Measurements from ENCODE around the gene PSD4. TPM values are rescaled to one million over a fixed set of nuclear protein-coding genes. Genes with fewer than 3 reads are reported as not detected.

PSD4 gene
- total RNA-seq, 1 experiment from 2014 or later: 1.0 TPM

DNA sequence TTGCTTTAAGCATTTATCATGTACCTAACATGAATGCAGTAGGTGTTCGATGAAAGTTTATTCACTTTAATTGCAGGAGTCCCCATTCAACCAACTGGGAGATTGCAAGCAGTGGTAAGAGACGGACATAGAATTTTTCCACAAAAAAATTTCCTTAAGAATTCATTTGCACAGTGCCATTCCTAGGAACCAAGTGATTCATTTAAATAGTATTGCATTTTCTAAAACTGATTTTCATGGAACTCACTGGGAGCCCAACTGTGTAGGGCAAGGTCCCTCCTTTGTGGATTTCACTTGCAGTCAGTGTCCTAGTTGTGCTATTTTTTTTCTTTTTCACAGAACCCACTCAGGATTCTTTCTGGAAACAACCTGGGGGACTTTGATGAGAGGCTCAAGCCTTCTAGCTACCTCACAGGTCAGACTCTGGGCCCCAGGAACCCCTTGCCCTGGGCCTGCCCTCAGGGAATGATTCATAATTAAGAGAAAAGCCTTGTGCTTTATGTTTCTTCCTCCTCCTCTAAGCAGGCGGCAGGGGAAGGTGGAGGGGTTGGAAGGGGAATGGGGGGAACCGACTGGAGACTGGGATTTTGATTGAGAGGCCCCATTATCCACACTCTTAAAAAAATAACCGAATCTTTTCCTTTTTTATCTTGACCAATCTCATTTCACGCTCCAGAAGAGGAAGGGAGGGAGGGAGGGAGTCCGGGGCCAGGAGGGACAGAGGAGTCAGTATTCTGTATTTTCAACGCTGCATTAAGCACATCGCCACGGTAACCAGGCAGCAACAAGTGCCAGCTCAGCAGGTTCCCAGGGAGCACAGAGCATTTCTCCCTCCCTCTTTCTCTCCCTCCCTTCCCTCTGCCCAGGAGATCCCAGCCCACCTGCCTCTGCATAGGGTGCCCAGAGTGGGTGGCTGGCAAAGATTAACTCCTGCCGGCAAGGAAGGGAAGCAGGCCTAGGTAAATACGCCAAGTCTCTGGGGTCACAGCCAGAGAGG lies 51.8 kb downstream of the PSD4 start:
- no peak overlapping the region for H2BK20ac ChIP-seq (ENCODE audit: low read depth, low read length, poor library complexity, severe bottlenecking)
- Mint-ChIP-seq H3K9me3 (no peaks in the 10 kb centered on the region), H3K27ac (peak overlapping the region in 1 of 3 experiments; percentile 42; a peak in 1 of 7 replicates), H3K27me3 (ENCODE audit: low read depth) (peaks cover 3% of the 10 kb centered on the region), H3K36me3 (ENCODE audit: insufficient read depth in 1 of 3, low read depth in 3 of 3) (no peaks in the 10 kb centered on the region), H3K4me1 (peaks cover 5 to 6% of the 10 kb centered on the region in 2 experiments), H3K4me3 (no peak overlapping the region; a peak in 1 of 5 replicates)
- H3K9ac ChIP-seq (ENCODE audit: extremely low read depth, insufficient read length, low read length): no peak overlapping the region
- TF ChIP-seq, protein P1, sequence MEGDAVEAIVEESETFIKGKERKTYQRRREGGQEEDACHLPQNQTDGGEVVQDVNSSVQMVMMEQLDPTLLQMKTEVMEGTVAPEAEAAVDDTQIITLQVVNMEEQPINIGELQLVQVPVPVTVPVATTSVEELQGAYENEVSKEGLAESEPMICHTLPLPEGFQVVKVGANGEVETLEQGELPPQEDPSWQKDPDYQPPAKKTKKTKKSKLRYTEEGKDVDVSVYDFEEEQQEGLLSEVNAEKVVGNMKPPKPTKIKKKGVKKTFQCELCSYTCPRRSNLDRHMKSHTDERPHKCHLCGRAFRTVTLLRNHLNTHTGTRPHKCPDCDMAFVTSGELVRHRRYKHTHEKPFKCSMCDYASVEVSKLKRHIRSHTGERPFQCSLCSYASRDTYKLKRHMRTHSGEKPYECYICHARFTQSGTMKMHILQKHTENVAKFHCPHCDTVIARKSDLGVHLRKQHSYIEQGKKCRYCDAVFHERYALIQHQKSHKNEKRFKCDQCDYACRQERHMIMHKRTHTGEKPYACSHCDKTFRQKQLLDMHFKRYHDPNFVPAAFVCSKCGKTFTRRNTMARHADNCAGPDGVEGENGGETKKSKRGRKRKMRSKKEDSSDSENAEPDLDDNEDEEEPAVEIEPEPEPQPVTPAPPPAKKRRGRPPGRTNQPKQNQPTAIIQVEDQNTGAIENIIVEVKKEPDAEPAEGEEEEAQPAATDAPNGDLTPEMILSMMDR (conservative IDR thresholded peaks at IDR 0.05): no peak
- DNase-seq: peak; percentile 71
- H3K27ac ChIP-seq (ENCODE audit: insufficient read length, low read depth, low read length): no peak overlapping the region
- H2BK120ac ChIP-seq (ENCODE audit: low read depth, low read length, poor library complexity, severe bottlenecking): no peak overlapping the region
- H3K23ac ChIP-seq (ENCODE audit: insufficient read length, low read depth, low read length): no peak overlapping the region
- H3K4me1 ChIP-seq (ENCODE audit: insufficient read depth, low read length): no peaks in the 10 kb centered on the region
- H3K23me2 ChIP-seq (ENCODE audit: insufficient read length, low read depth, low read length, poor library complexity, severe bottlenecking): no peaks in the 10 kb centered on the region
- H2AK5ac ChIP-seq (ENCODE audit: insufficient read length, low read length): no peak overlapping the region
- peak overlapping the region; percentile 52 for H3K18ac ChIP-seq (ENCODE audit: insufficient read length, low read depth, low read length)
- H3K14ac ChIP-seq (ENCODE audit: insufficient read depth, low read length): no peak overlapping the region
- H4K20me1 ChIP-seq (ENCODE audit: control insufficient read depth, insufficient read depth, insufficient read length): no peaks in the 10 kb centered on the region
- no peaks in the 10 kb centered on the region for H3K27me3 ChIP-seq (ENCODE audit: insufficient read depth, low read length)
- no peak overlapping the region for H3T11ph ChIP-seq (ENCODE audit: low read length)
- no peak overlapping the region for H3K4me2 ChIP-seq (ENCODE audit: insufficient read depth, insufficient read length, low read length)
- H4K8ac ChIP-seq (replicated peaks; ENCODE audit: insufficient read length, low read depth, low read length): no peak overlapping the region
- no peak overlapping the region for H2BK12ac ChIP-seq (ENCODE audit: insufficient read length, low read depth, low read length)
- no peak overlapping the region for H2BK5ac ChIP-seq (ENCODE audit: insufficient read length, low read length)
- no peak overlapping the region for H4K5ac ChIP-seq (ENCODE audit: insufficient read length, low read depth, low read length)
- H3K79me1 ChIP-seq (ENCODE audit: insufficient read depth, low read depth, low read length, poor library complexity, severe bottlenecking): no peaks in the 10 kb centered on the region
- H3K56ac ChIP-seq (ENCODE audit: insufficient read length, low read depth, low read length): no peak overlapping the region
- no peak overlapping the region for H2AFZ ChIP-seq (ENCODE audit: low read length)
- no peaks in the 10 kb centered on the region for H3K79me2 ChIP-seq (ENCODE audit: insufficient read depth, low read length)
- no peak overlapping the region for H4K91ac ChIP-seq (ENCODE audit: insufficient read length, low read depth, low read length)
- WGBS (ENCODE audit: extremely low coverage, insufficient read length, low lambda C conversion rate): no CpG with 5 or more reads among the region's 12 CpGs
- H3K4ac ChIP-seq (ENCODE audit: low read depth, low read length): no peak overlapping the region
- no peak overlapping the region for H2BK15ac ChIP-seq (ENCODE audit: low read depth, low read length)
- H3K9me3 ChIP-seq (ENCODE audit: control insufficient read depth, low read depth, low read length): no peaks in the 10 kb centered on the region
